H9 (cell line): ENCODE data around the gene VRK3. TPM values are rescaled to one million over a fixed set of nuclear protein-coding genes. Genes with fewer than 3 reads are reported as not detected.

Source experiments
- DNase-seq: peaks from one replicate; pipeline ENCODE4 v3.0.0-alpha.2; 2017
- H2AFZ ChIP-seq: one replicate; pipeline ENCODE4 v1.6.1; 2013; ENCODE audit warnings: mild to moderate bottlenecking, low read length, control low read depth, moderate library complexity
- H2AK5ac ChIP-seq: 2 replicates; pipeline ENCODE4 v1.6.1; 2013; ENCODE audit warnings: low read length, control low read depth, mixed read lengths; ENCODE audit not compliant: insufficient read length
- H2BK120ac ChIP-seq: one replicate; pipeline ENCODE4 v1.6.1; 2013; ENCODE audit warnings: low read depth, mild to moderate bottlenecking, low read length, control low read depth, inconsistent platforms; ENCODE audit not compliant: poor library complexity, severe bottlenecking
- H2BK12ac ChIP-seq: 2 replicates; pipeline ENCODE4 v1.6.1; 2013; ENCODE audit warnings: low read length, control low read depth, mixed read lengths, low read depth; ENCODE audit not compliant: insufficient read length
- H2BK15ac ChIP-seq: 2 replicates; pipeline ENCODE4 v1.6.1; 2013; ENCODE audit warnings: low read depth, low read length, control low read depth
- H2BK20ac ChIP-seq: one replicate; pipeline ENCODE4 v1.6.1; 2013; ENCODE audit warnings: low read depth, mild to moderate bottlenecking, low read length, control low read depth, inconsistent platforms; ENCODE audit not compliant: poor library complexity, severe bottlenecking
- H2BK5ac ChIP-seq: 2 replicates; pipeline ENCODE4 v1.6.1; 2013; ENCODE audit warnings: low read length, control low read depth, mixed read lengths; ENCODE audit not compliant: insufficient read length
- H3K14ac ChIP-seq: 2 replicates; pipeline ENCODE4 v1.6.1; 2013; ENCODE audit warnings: low read length, control low read depth; ENCODE audit not compliant: insufficient read depth
- H3K18ac ChIP-seq: 2 replicates; pipeline ENCODE4 v1.6.1; 2013; ENCODE audit warnings: low read depth, mild to moderate bottlenecking, mixed read lengths, low read length, control low read depth; ENCODE audit not compliant: insufficient read length
- H3K23ac ChIP-seq: 2 replicates; pipeline ENCODE4 v1.6.1; 2013; ENCODE audit warnings: low read length, control low read depth, mixed read lengths, low read depth; ENCODE audit not compliant: insufficient read length
- H3K23me2 ChIP-seq: 2 replicates; pipeline ENCODE4 v1.6.1; 2013; ENCODE audit warnings: low read depth, mild to moderate bottlenecking, mixed read lengths, low read length, control low read depth; ENCODE audit not compliant: insufficient read length, poor library complexity, severe bottlenecking
- H3K27ac ChIP-seq: 2 replicates; pipeline ENCODE4 v1.5.1; 2013; ENCODE audit warnings: low read length, control low read depth, mixed read lengths, low read depth; ENCODE audit not compliant: insufficient read length
- H3K27me3 ChIP-seq: 2 replicates; pipeline ENCODE4 v1.6.1; 2013; ENCODE audit warnings: low read length, control low read depth, inconsistent platforms; ENCODE audit not compliant: insufficient read depth
- H3K4ac ChIP-seq: 2 replicates; pipeline ENCODE4 v1.6.1; 2013; ENCODE audit warnings: low read depth, mild to moderate bottlenecking, control low read depth, inconsistent platforms, low read length, moderate library complexity
- H3K4me1 ChIP-seq: 2 replicates; pipeline ENCODE4 v1.6.1; 2013; ENCODE audit warnings: low read length, control low read depth, inconsistent platforms; ENCODE audit not compliant: insufficient read depth
- H3K4me2 ChIP-seq: 2 replicates; pipeline ENCODE4 v1.6.1; 2013; ENCODE audit warnings: low read length, control low read depth, mixed read lengths; ENCODE audit not compliant: insufficient read length, insufficient read depth
- H3K56ac ChIP-seq: 2 replicates; pipeline ENCODE4 v1.6.1; 2013; ENCODE audit warnings: low read depth, mild to moderate bottlenecking, mixed read lengths, low read length, control low read depth; ENCODE audit not compliant: insufficient read length
- H3K79me1 ChIP-seq: 2 replicates; pipeline ENCODE4 v1.6.1; 2013; ENCODE audit warnings: low read depth, mild to moderate bottlenecking, moderate library complexity, low read length, control low read depth, inconsistent platforms; ENCODE audit not compliant: insufficient read depth, poor library complexity, severe bottlenecking
- H3K79me2 ChIP-seq: 2 replicates; pipeline ENCODE4 v1.6.1; 2013; ENCODE audit warnings: low read length, control low read depth, inconsistent platforms; ENCODE audit not compliant: insufficient read depth
- H3K9ac ChIP-seq: 2 replicates; pipeline ENCODE4 v1.6.1; 2013; ENCODE audit warnings: low read length, control low read depth, mixed read lengths; ENCODE audit not compliant: insufficient read length; ENCODE audit errors: extremely low read depth
- H3K9me3 ChIP-seq: one replicate; pipeline ENCODE4 v1.6.1; 2013; ENCODE audit warnings: low read depth, low read length, inconsistent platforms; ENCODE audit not compliant: control insufficient read depth
- H3T11ph ChIP-seq: one replicate; pipeline ENCODE4 v1.6.1; 2013; ENCODE audit warnings: mild to moderate bottlenecking, low read length, control low read depth, inconsistent platforms
- H4K20me1 ChIP-seq: one replicate; pipeline ENCODE4 v1.6.1; 2013; ENCODE audit not compliant: control insufficient read depth, insufficient read length, insufficient read depth
- H4K5ac ChIP-seq: 2 replicates; pipeline ENCODE4 v1.6.1; 2013; ENCODE audit warnings: low read depth, mild to moderate bottlenecking, mixed read lengths, low read length, control low read depth; ENCODE audit not compliant: insufficient read length
- H4K8ac ChIP-seq: replicated peaks from 2 replicates; pipeline ENCODE4 v1.6.1; 2013; ENCODE audit warnings: low read length, control low read depth, mixed read lengths, low read depth; ENCODE audit not compliant: insufficient read length
- H4K91ac ChIP-seq: 2 replicates; pipeline ENCODE4 v1.6.1; 2013; ENCODE audit warnings: low read depth, mild to moderate bottlenecking, moderate library complexity, mixed read lengths, low read length, control low read depth; ENCODE audit not compliant: insufficient read length
- H3K27ac Mint-ChIP-seq, 3 experiments: 2 replicates in 2 of 3; 3 replicates in 1 of 3; pipeline ENCODE4 v1.8.0; 2020 to 2021; ENCODE audit warnings: mixed read lengths in 3 of 3, mild to moderate bottlenecking in 1 of 3, moderate library complexity in 1 of 3
- H3K27me3 Mint-ChIP-seq: 2 replicates; pipeline ENCODE4 v1.8.0; 2021; ENCODE audit warnings: low read depth, mild to moderate bottlenecking, moderate library complexity, mixed read lengths
- H3K36me3 Mint-ChIP-seq, 3 experiments: 2 replicates in 2 of 3; 3 replicates in 1 of 3; pipeline ENCODE4 v1.8.0; 2020 to 2021; ENCODE audit warnings: low read depth in 3 of 3, mixed read lengths in 3 of 3; ENCODE audit not compliant: insufficient read depth in 1 of 3
- H3K4me1 Mint-ChIP-seq, 2 experiments: 2 replicates each; pipeline ENCODE4 v1.8.0; 2020; ENCODE audit warnings: mixed read lengths in 2 of 2
- H3K4me3 Mint-ChIP-seq, 2 experiments: 2 replicates in 1 of 2; 3 replicates in 1 of 2; pipeline ENCODE4 v1.8.0; 2020 to 2021; ENCODE audit warnings: mild to moderate bottlenecking in 2 of 2, mixed read lengths in 2 of 2, moderate library complexity in 1 of 2
- H3K9me3 Mint-ChIP-seq, 2 experiments: 2 replicates in 1 of 2; 3 replicates in 1 of 2; pipeline ENCODE4 v1.8.0; 2020; ENCODE audit warnings: mild to moderate bottlenecking in 2 of 2, mixed read lengths in 2 of 2, moderate library complexity in 1 of 2
- CTCF ChIP-seq: fragments of 200-600 bp; sonication (generic); conservative IDR thresholded peaks from 3 replicates; pipeline ENCODE4 v1.8.0; 2021; ENCODE audit warnings: antibody characterized with exemption, mild to moderate bottlenecking
- WGBS: extraction: QIAGEN DNeasy Blood & Tissue Kit; methylation state at CpG from one replicate; pipeline ENCODE4 v1.1.7; 2013; ENCODE audit warnings: missing lambda C conversion rate, low lambda C conversion rate, mixed read lengths; ENCODE audit not compliant: insufficient read length; ENCODE audit errors: extremely low coverage; 5-methylcytosine and 5-hydroxymethylcytosine counted together
- total RNA-seq: library from RNA; stranded (reverse); gene quantifications from 2 replicates; pipeline ENCODE4 v1.2.1, GENCODE V29; 2021

Gene VRK3
- total RNA-seq, 1 experiment from 2014 or later: 33.5 TPM

GRCh38 chr19:49977076-49977475 lies 48.1 kb downstream of the VRK3 start:
- H2BK20ac ChIP-seq: no peak overlapping the region
- H3K56ac ChIP-seq: no peak overlapping the region
- H3K18ac ChIP-seq: no peak overlapping the region
- no peak overlapping the region for H4K8ac ChIP-seq
- H2BK12ac ChIP-seq: no peak overlapping the region
- no peak overlapping the region for H2BK120ac ChIP-seq
- no peaks in the 10 kb centered on the region for H3K9me3 Mint-ChIP-seq
- no peaks in the 10 kb centered on the region for H3K9me3 ChIP-seq
- no peaks in the 10 kb centered on the region for H3K79me1 ChIP-seq
- H3K79me2 ChIP-seq: no peaks in the 10 kb centered on the region
- no peak overlapping the region for H3K4ac ChIP-seq
- H4K20me1 ChIP-seq: no peaks in the 10 kb centered on the region
- peaks cover 6% of the 10 kb centered on the region for H3K27me3 Mint-ChIP-seq
- no peak overlapping the region for H3K27ac ChIP-seq
- no peak overlapping the region for H2AFZ ChIP-seq
- H3K4me2 ChIP-seq: no peak overlapping the region
- no peaks in the 10 kb centered on the region for H3K27me3 ChIP-seq
- no peak overlapping the region for H2AK5ac ChIP-seq
- H3K23ac ChIP-seq: no peak overlapping the region
- peak overlapping the region; percentile 23 to 61 (median 53); a peak in 2 of 7 replicates for H3K27ac Mint-ChIP-seq
- H4K91ac ChIP-seq: no peak overlapping the region
- peaks cover 0 to 4% of the 10 kb centered on the region in 2 experiments; a peak in 2 of 4 replicates for H3K4me1 Mint-ChIP-seq
- no CpG with 5 or more reads among the region's 13 CpGs for WGBS
- no peaks in the 10 kb centered on the region for H3K23me2 ChIP-seq
- TF ChIP-seq CTCF: no peak
- H2BK5ac ChIP-seq: no peak overlapping the region
- H3K9ac ChIP-seq: no peak overlapping the region
- no peaks in the 10 kb centered on the region for H3K4me1 ChIP-seq
- no peak for DNase-seq
- no peak overlapping the region; the same call in 1 of the 2 replicates for H3K14ac ChIP-seq
- H3K36me3 Mint-ChIP-seq: peaks cover 0 to 6% (median 3%) of the 10 kb centered on the region in 3 experiments; a peak in 2 of 7 replicates
- H4K5ac ChIP-seq: no peak overlapping the region
- no peak overlapping the region for H3T11ph ChIP-seq
- no peak overlapping the region for H2BK15ac ChIP-seq
- no peak overlapping the region for H3K4me3 Mint-ChIP-seq
